TTC549 (cell line): ENCODE results near the gene JOSD1.

Experiments used
- FAIRE-seq: peaks from 2 replicates; lab custom pipeline; 2012; peaks lifted over from hg19 to GRCh38; lab: Jason Lieb, UNC

Gene JOSD1

DNA sequence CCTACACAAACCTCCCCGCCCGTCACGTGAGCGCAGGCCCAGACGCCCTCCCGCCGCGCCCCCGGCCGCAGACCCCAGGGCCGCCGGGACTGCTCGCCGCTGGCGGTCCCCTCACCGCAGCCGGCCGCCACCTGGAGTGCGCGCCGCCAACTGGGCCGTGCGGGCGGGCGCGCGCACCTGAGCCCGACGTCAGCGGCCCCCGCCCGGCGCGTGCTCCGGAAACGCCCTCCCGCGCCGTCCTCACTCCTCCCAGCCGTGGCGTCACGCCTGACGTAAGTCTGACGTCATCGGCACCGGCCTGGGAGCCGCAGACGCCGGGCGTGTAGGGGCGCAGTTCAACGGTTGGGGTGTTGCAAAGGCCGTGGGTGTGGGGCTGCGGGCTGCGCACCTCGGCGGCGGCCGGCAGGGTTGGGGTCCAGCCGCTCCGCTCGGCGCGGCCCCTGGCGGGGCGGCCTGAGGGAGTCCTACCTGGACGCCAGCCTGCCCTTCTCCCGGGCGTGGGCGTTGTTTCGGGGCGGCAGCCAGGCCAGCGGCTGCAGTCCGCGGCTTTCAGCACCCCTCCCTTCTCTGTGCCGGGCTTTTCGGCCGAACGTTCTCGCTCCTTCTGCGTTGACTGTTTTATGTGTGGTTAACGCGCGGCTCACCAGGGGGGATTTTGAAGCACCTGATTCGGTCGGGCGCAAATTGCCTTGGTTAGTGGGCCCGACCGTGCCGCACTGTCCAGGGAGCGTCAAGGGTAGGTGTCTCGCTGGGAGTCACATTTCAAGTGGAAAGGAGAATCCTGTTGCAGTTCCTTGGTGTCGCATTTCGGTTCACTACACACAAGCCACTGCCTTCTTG lies at the start of gene JOSD1:
JOSD1 (minus strand) TSS at position 155 of the 840 bp plus-strand sequence. CDS start 956 bp downstream, outside the sequence.
- FAIRE-seq, result no peak

DNA sequence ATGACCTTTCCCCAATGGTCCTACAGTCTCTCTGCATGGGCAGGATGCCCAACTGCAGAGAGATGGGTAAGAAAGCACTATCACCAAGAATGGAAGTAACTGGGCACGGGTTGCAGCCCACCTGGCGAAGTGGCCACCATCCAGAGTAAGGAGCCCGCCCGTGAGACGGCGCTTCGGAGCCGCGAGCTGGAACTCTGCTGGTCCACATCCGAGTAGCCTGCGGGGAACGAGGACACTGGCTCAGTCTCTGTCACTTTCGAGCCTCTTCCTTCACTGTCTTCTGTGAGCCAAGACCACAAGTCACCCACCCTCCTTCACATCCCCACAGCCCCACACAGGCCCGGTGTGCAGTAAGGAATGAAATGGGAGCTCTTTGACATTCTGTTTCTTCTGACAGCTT lies 49.4 kb upstream of the JOSD1 start:
- no peak for FAIRE-seq

DNA sequence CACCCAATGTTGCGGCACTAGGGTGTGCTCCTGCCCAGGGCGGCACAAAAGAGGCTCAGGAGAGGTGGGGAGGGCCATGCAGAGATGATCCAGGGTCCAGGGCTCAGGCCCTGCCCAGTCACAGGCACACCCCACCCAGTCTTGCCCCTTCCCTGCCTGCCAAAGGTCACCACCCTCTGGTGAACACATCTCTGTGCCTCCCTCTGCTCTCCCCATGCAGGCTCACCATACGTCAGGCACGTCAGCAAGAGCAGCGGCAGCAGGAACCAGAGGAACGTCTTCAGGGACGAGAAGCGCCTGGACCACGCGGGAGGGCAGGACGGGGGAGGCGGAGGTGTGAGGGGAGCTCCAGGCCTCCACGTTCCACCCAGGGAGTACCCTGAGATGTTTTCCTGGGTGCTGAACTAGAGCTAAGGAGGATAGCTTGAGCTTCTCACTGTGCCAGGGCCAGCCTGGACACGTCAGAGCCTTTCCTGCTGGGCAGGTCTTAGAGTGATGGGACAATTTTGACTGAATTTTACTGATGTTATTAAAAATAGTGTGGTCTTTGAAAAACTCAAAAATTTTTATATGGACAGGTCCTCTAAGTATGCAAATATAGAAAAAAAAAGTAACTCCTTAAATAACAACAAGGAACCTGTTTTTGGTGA lies 47.9 kb upstream of the JOSD1 start:
- no peak for FAIRE-seq

DNA sequence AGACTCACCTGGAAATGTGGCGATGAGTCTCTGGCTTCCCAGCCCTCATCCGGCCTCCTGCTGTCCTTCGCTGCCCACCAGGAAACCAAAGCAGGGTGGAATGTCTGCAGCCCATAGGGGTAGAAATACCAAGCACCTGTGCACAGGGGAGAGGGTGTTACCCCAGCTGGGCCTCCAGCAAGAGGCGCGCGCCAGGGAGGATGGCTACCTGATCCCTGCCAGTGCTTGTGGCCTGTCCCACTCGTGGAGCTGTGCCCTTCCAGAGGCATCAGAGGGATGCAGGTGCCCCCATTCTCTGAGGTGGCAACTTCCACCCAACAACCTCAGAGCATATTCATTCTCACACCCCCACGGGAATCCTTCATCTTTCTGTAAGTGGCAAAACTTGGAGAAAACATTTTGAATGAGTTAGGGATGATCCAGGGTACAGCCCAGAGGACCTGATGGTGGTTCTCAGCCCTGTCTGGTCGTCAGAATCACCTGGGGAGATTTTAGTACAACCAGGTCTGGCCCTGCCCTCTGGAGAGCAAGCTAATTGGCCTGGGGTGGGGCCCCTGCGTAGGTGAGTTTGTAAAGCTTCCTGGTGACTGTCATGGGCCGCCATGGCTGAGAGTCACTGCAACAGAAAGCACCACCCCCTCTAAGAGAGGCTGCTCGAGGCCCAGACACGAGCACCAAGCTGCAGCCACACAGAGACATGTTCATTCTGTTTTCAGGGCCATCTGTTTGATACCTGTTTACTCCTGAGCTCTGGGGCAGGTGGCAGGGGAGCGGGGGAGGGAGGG lies 45.1 kb upstream of the JOSD1 start:
- no peak for FAIRE-seq

DNA sequence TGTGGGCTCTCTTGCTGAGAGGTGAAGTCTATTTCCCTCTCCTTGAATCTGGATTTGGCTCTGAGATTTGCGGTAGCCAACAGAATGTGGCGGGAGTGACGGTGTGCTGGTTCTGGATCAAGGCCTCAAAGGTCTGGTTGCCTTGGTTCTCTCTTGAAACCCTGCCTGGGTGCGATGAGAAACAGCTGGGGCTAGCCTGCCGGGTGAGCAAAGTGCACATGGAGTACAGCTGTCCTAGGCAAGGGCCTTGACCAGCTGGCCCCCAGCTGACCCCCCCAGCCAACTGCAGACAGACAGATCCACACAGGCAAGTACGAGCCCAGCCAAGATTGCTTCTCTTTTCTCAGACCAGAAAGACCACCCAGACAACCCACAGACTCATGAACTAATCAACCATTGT lies 44.2 kb upstream of the JOSD1 start:
- no peak for FAIRE-seq

DNA sequence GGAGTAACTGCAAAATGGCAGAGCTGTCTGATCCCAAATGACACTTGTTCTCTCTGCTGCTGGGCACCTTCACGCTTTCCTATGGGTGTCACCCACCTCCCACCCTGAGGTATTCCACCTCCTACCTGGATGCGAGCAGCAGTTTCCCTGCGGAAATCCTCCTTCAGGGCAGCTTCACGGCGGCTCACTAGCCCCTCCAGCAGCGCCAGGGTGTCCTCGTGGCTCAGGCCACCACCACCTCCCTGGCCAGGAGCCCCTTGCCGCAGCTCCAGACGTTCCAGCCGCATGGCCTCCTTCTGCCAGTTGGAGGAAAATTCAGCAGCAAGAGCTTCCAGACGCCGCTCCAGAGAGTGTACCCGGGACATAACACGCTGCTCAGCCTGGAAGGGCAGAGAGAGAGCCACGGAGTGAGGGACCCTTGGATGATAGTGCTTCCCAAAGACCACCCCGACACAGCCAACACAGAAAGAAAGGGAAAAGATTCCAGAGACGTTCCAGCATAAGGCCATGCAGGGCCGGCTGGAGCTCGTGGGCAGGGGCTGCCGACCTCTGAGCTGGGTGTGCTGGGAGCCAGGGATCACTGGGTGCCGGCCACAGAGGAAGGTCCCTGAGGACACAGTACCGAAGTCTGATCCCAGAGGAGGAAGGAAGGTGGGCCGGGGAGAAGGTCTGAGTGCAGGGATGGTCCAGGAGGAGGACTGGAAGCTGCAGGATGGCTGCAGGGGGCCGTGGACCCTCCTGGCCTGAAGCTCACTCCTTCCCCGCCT lies 41.6 kb upstream of the JOSD1 start:
- FAIRE-seq, result no peak

DNA sequence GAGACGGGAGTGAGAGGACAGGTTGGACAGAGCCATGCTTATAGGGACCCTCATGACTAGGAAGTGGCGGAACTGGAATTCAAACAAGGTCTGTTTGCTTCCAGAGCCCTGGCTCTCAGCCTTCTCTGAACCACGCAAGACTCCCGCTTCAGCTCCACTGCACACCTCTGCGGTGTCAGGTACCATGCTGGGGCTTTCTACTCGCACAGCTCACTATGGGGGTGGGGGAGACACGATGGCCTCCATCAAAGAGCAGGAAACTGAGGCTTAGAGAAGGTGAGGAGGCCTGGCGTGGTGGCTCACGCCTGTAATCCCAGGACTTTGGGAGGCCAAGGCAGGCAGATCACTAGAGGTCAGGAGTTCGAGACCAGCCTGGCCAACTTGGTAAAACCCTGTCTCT lies 40.8 kb upstream of the JOSD1 start:
- no peak for FAIRE-seq

DNA sequence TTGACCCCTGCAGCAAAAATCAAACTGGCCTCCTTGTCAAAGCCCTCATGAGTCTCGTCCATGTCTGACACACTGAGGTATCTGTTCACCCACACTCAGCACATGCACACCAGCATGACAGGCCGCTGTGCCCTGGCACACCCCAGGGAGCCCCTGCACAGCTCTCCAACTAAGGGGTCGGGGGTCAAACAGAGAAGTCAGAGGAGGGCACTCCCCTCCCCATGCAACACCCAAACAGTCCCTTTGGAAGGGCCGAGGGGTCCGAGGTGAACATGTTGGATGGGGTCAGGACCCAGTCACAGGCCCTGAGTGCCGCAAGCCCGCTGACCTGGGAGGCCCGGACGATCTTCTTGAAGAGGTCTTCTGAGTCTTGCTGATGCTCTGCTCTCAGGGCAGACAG lies 40.4 kb upstream of the JOSD1 start:
- no peak for FAIRE-seq

DNA sequence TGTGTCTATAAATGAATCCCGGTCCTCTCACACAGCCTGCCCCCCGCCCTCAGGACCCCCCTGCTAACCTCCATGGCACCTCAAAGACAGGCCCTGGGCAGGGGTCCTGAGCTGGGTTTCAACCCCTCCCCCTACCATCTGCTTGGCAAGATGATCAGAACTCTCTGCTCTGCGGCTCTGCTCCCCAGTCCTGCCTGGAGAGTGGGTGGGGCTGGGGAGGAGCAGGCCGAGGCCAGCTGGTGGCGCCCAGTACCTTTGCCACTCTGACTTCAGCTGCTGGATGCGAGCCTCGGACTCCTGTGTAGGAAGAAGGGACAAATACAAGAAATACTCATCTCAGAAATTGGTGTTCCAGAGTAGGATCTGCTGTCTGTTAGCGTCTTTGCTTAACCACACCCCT lies 40.0 kb upstream of the JOSD1 start:
- no peak for FAIRE-seq

DNA sequence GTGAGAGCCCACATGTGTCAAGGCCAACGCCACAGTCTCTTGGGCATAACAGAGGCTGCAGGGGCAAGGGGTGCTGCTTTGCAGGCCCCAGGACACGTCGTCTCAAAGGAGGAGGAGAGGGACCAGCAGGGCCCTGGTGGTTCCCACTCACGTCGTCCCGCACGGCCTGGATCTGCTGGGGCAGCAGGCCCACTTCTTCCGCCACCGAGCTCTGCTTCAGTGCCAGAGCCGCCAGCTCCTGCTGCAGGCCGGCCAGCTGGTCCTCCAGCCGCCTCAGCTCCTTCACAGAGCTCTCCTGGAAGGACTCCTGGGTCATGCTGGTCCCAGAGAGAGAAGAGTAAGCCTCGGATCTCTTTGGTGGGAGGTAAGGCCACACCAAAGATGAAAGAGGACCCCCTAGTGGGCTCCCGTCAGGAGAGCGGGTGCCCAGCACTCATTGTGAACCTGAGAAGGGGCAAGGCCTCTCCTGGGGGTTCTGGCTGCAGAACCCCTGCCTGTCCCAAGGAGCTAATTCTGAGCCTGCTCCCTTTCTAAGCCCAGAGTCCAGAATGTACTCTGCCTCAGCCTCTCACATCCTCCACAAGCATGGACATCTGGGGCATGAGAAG lies 39.5 kb upstream of the JOSD1 start:
- FAIRE-seq, result no peak

DNA sequence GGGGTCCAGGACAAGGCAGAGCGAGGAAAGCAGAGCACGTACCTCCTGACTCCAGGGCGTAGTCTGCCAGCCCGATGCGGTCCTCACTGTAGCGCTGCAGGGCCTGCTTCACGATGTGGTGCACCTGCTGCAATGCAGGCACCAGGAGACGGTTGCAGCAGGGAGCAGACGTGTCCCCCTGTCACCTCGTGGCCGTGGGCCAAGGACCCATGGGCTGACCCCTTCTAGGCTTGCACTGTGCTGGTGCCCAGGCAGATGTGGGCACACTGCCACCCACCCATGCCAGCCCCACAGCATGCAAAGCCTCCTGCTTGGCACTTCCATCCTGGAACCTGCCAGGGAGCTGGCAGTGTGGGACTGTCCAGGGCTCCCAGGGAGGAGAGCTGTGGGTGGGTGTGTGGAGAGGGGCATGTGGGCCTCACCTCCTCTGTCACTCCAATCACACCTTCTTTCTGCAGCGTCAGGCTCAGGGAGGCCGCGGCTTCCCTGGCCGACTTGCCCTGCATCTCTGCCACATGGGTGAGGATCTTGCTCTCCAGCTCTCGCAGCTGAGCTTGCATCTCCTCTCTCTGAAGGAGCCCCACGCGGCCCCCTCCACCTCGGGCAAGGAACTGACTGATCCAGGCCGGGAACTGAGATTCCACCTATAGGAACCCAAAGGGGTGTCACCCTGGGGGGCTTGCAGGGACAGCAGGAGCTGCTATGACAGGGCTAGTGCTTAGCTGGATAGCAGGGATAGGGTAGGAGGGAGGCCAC lies 38.7 kb upstream of the JOSD1 start:
- no peak for FAIRE-seq

DNA sequence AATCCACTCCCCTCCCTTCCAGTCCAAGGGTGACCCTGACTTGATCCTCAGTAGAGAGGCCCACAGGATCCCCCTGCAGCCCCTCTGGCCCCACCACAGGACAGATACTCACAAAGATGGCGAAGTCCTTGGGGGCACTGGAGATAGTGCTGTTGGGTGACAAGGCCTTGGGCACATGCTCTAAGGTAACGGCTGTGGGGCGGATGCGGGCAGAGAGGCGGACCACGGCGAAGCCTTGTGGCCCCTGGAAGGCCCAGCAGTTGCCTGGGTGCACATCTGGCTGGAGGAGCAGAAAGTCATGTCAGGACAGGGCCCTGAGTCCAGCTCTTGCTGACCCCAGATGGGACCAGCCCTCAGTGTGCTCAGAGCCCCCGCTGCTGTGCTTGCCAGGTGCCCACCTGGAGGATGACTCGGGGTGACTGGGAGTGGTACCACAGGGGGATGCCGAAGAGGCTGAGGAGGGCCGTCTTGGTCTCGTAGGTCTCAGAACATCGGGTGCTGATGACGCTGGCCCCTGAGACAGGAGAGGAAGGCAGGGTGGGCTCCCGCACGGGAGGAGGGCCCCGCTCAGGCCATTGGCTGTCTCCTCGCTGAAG lies 37.8 kb upstream of the JOSD1 start:
- FAIRE-seq, result no peak

DNA sequence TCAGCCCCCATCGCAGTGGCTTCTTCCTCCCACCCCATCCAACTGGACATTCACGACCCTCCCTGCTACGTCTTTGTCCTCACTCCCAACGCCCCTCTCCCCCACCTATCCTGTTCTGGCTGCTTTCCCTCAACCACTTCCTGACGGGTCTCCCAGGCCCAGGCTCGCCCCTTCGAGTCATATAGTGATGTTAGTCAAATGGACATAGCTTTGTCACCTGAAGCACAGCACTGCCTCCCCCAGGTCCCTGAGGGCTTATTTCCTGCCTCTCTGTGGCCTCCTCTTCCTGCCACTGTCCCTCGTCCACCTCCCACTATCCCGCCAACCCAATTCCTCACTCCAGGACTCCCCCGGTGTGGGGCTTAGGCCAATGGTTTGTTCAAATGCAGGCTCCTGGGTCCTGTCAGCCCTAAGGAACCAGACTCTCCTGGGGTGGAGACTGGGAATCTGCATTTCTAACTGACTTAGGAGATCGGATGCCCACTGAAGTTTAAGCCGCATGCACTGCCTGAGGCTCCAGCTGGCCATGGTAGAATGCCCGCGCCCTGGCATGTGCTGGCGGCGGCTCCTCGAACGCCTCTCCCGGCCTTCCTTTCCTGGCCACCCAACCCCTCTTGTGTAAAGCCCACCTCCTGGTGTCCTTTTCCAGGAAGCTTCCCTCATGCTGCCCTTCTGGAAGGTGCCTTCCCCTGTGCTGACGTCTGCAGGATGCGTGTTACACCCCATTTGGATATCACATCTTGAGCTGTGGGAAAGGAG lies 36.7 kb upstream of the JOSD1 start:
- no peak for FAIRE-seq

DNA sequence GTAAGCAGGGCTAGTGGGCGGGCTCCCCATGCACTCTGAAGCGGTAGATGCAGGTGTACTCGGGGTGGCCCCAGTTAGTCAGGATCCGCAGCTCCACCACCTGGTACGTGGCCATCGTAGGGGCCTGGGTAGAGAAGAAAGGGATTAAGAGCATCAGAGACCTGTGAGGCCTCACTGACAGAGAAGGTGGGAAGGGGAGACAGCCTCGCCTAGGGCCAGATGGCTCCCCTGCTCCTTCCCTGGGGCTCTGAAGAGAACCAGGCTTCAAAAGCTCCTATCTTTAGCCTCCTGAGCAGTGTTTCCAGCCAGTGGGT lies 35.5 kb upstream of the JOSD1 start:
- FAIRE-seq, result no peak

DNA sequence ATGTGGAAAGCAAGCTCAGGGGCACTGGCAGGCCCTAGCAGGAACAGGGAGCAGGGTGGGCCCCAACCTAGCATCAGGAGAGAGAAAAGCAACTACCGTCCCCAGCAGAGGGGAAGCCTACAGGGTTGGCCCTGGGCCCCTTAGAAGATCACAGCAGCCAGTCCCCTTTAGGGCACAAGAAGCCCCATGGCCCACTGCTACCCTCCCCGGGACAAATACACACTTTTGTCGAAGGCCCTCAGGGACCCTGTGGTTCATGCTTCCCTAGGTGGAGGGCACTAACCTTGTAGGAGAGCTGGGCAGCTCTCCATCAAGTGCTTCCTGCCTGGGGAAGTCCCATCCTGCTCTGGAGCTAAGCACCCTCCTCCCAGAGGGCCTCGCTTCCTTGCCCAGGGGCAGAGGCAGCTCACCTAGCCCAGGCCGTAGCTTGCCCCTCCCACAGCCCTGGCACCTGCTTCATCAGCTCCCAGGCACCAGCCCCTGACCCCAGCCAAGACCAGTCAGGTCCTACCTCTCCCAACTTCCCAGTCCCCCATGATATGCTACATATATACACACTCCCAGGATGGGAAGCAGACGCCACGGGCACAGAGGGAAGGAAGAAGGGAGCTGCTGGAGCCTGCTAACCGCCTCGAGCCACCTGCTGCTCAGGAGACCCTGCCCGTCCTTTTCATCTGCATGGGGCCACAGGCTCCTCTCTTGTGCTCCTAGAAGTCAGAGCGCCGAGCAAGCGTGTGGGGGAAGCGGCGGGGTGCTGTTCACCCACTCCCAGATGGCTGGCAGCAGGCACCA lies 34.9 kb upstream of the JOSD1 start:
- FAIRE-seq, result no peak

DNA sequence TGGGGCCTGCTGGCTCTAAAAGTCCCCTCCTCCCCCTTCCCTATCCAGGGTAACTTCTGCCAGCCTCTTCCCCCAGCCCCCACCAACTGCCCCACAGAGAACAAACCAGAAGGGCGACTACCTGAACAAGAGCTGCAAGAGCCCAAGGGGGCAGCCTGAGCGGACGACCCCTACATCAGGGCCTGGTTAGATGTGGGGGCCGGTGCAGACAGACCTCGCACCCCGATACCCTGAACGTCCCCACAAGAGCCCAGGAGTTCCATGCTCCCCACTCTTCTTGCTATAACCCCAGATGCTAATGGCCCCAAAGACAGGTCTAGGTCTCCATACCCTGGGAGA lies 34.4 kb upstream of the JOSD1 start:
- no peak for FAIRE-seq

DNA sequence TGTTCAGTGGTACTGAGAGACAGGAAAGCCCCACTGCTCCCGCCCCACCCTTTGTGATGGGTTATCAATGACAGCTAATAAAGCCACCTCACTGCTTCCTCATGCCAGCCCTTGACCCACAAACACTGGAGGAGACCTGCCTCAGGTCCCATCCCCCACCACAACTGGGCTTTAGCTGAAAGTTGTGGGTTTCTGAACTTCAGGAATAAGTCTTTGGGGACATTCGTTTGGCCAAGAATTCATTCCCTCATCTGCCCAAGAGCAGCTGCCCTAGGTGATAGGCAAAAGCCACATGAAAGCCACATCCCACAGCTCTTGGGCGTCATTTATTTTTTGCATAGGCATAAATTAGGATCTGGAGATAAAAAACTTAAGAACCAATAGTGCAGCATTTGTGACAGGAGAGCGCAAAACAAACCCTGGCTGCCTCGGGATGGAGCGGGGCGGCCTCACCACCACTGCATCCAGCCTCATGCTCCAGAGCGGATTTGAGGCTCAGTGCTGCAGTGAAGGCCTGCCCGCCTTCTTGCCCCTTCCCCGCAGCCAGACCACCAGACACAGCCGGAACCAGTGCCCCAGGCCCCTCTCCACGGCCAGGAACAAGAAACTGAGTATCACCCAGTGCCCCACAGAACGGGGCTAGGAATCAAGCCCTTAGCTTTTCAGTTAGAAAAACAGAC lies 33.8 kb upstream of the JOSD1 start:
- no peak for FAIRE-seq

DNA sequence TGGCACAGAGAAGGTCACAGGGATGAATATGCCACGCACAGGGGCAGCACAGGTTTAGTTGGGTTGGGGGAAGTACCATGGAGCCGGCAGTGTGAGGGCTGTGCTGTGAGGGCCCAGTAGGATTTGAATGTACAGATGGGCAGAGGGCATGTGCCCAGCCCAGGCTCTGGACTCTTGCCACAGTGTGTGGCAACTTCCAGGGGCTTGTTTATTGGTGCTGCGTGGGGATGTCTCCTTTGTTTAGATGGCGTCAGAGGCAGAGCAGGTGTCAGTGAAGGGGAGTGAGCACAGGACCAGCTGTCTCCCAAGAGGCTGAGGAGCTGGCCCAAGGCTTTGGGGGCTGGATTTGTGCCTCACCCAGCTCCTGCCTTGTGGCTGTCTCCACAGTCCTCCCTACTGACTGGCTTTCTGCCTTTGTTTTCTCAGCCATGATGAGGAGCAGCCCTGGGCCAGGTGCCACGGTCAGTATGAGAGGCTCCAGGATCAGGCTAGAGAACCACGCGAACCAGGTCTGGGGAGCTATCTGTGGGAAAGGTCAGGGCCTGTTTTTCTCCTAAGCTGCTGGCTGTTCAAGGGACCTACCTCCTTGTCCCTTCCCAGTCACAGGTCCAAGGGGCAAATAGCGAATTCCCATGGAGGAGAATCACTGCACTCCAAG lies 33.1 kb upstream of the JOSD1 start:
- FAIRE-seq, result no peak
